ENCODE results near the gene GDA. TPM values are rescaled to one million over a fixed set of nuclear protein-coding genes. Genes with fewer than 3 reads are reported as not detected.

The GDA gene
- total RNA-seq, 4 donors from 2014 or later, result 0.49 to 0.66 TPM; not detected in 2

GRCh38 chr9:72150661-72151060 is 1.4 kb downstream of the GDA start:
- TF ChIP-seq CTCF (IDR thresholded peaks at IDR 0.05; ENCODE audit: low read depth), result no peak

- TF ChIP-seq CTCF (IDR thresholded peaks at IDR 0.05; ENCODE audit: low read depth), result no peak
These were observed 1.9 kb downstream of the GDA start for GRCh38 chr9:72151104-72151503.

- TF ChIP-seq CTCF (IDR thresholded peaks at IDR 0.05; ENCODE audit: low read depth), result no peak
These were observed 5.4 kb downstream of the GDA start for GRCh38 chr9:72154468-72155285.

GRCh38 chr9:72155301-72155700 is 6.1 kb downstream of the GDA start:
- TF ChIP-seq CTCF (IDR thresholded peaks at IDR 0.05; ENCODE audit: low read depth), result no peak

GRCh38 chr9:72156586-72156985 is 7.3 kb downstream of the GDA start:
- no peak for TF ChIP-seq CTCF (IDR thresholded peaks at IDR 0.05; ENCODE audit: low read depth)

- no peak for TF ChIP-seq CTCF (IDR thresholded peaks at IDR 0.05; ENCODE audit: low read depth)
These were observed 9.4 kb downstream of the GDA start for GRCh38 chr9:72158680-72159079.

GRCh38 chr9:72160446-72161123 is 11.3 kb downstream of the GDA start:
- TF ChIP-seq CTCF (IDR thresholded peaks at IDR 0.05; ENCODE audit: low read depth), result no peak

Measured in subcutaneous adipose tissue (tissue), 4 donors.